H1 (cell line): ENCODE data around the gene INO80. TPM values are rescaled to one million over a fixed set of nuclear protein-coding genes. Genes with fewer than 3 reads are reported as not detected.

Source experiments
- CTCF ChIA-PET: fragments of 300-600 bp; sonication (Branson Sonifier 250); formaldehyde crosslinking; loops from one replicate; lab custom pipeline; 2021; ENCODE audit not compliant: partially characterized antibody; lab: Charles Lee
- POLR2A ChIA-PET: fragments of 300-600 bp; sonication (Branson Sonifier 250); formaldehyde crosslinking; loops from one replicate; lab custom pipeline; 2021; ENCODE audit warnings: inconsistent platforms; ENCODE audit not compliant: partially characterized antibody; lab: Charles Lee
- DNase-seq, 2 experiments: peaks; one replicate each; pipeline versions ENCODE4 v3.0.0 to v3.0.0-alpha.2; 2010 to 2022; ENCODE audit warnings: low spot score in 2 of 2, low read depth in 1 of 2, mixed read lengths in 1 of 2
- FAIRE-seq: peaks from 2 replicates; lab custom pipeline; 2011; peaks lifted over from hg19 to GRCh38; lab: Jason Lieb, UNC
- H2AFZ ChIP-seq: 2 replicates; pipeline ENCODE4 v1.8.1; 2012; ENCODE audit warnings: low read length, inconsistent platforms
- H2AK5ac ChIP-seq: 2 replicates; pipeline ENCODE4 v1.6.1; 2013; ENCODE audit warnings: low read depth, low read length
- H2BK120ac ChIP-seq: replicated peaks from 2 replicates; pipeline ENCODE3; 2013; ENCODE audit warnings: low read depth, low read length, inconsistent platforms
- H2BK12ac ChIP-seq: 2 replicates; pipeline ENCODE4 v1.6.1; 2013; ENCODE audit warnings: low read depth, low read length
- H2BK15ac ChIP-seq: 2 replicates; pipeline ENCODE4 v1.6.1; 2013; ENCODE audit warnings: low read length
- H2BK20ac ChIP-seq: 2 replicates; pipeline ENCODE4 v1.6.1; 2013; ENCODE audit warnings: low read length
- H2BK5ac ChIP-seq: 2 replicates; pipeline ENCODE4 v1.6.1; 2013; ENCODE audit warnings: low read depth, low read length
- H3K14ac ChIP-seq: 2 replicates; pipeline ENCODE4 v1.6.1; 2013; ENCODE audit warnings: inconsistent platforms; ENCODE audit not compliant: insufficient read length
- H3K18ac ChIP-seq: 2 replicates; pipeline ENCODE4 v1.6.1; 2013; ENCODE audit warnings: low read length; ENCODE audit errors: extremely low read depth
- H3K23ac ChIP-seq: 2 replicates; pipeline ENCODE4 v1.6.1; 2013; ENCODE audit warnings: inconsistent platforms; ENCODE audit not compliant: insufficient read length
- H3K23me2 ChIP-seq: 2 replicates; pipeline ENCODE4 v1.6.1; 2013; ENCODE audit warnings: low read depth, low read length
- H3K27ac ChIP-seq: 2 replicates; pipeline ENCODE4 v1.6.1; 2011; ENCODE audit warnings: low read depth, low read length, inconsistent platforms
- H3K27me3 ChIP-seq, 4 experiments: replicated peaks in 1 of 4; 1 replicate in 1 of 4; 2 replicates in 3 of 4; pipeline versions ENCODE4 v1.6.1 to v1.8.1; 2011 to 2013; ENCODE audit warnings: low read length in 3 of 4, mild to moderate bottlenecking in 3 of 4, inconsistent platforms in 2 of 4, mixed read lengths in 2 of 4, moderate library complexity in 1 of 4; ENCODE audit not compliant: control insufficient read depth in 3 of 4, insufficient read depth in 3 of 4; ENCODE audit errors: extremely low read depth in 1 of 4
- H3K36me3 ChIP-seq, 4 experiments: 2 replicates each; pipeline versions ENCODE4 v1.6.1 to v1.8.1; 2011 to 2013; ENCODE audit warnings: mild to moderate bottlenecking in 4 of 4, low read length in 3 of 4, moderate library complexity in 2 of 4, control low read depth in 1 of 4, inconsistent platforms in 1 of 4; ENCODE audit not compliant: insufficient read depth in 4 of 4, control insufficient read depth in 2 of 4
- H3K4ac ChIP-seq: replicated peaks from 2 replicates; pipeline ENCODE3; 2013; ENCODE audit warnings: low read length, low read depth, mixed read lengths, inconsistent platforms; ENCODE audit not compliant: insufficient read length
- H3K4me1 ChIP-seq, 4 experiments: replicated peaks in 1 of 4; 1 replicate in 1 of 4; 2 replicates in 3 of 4; pipeline versions ENCODE4 v1.6.1 to v1.8.1; 2011 to 2013; ENCODE audit warnings: low read length in 3 of 4, inconsistent platforms in 2 of 4, mixed read lengths in 1 of 4; ENCODE audit not compliant: insufficient read depth in 4 of 4, control insufficient read depth in 3 of 4
- H3K4me2 ChIP-seq, 2 experiments: 2 replicates each; pipeline versions ENCODE4 v1.6.1 to v1.8.1; 2011 to 2013; ENCODE audit warnings: low read depth in 2 of 2, low read length in 2 of 2, control low read depth in 1 of 2, inconsistent platforms in 1 of 2, mild to moderate bottlenecking in 1 of 2; ENCODE audit not compliant: insufficient read depth in 1 of 2
- H3K4me3 ChIP-seq, 4 experiments: fragments of 200-600, 300-600 bp in 1 of 4; sonication (generic), shearing (Covaris generic), sonication (Bioruptor Twin) in 1 of 4; 2 replicates each; pipeline versions ENCODE4 v1.5.1 to v1.8.1; 2011 to 2016; ENCODE audit warnings: low read length in 4 of 4, low read depth in 3 of 4, control low read depth in 2 of 4, inconsistent platforms in 2 of 4, mild to moderate bottlenecking in 2 of 4, mixed read lengths in 1 of 4, moderate library complexity in 1 of 4; ENCODE audit not compliant: insufficient read depth in 2 of 4; ENCODE audit errors: extremely low read depth in 1 of 4
- H3K56ac ChIP-seq: replicated peaks from 2 replicates; pipeline ENCODE3; 2013; ENCODE audit warnings: low read depth, mild to moderate bottlenecking, mixed read lengths, low read length, inconsistent platforms; ENCODE audit not compliant: insufficient read length
- H3K79me1 ChIP-seq: 2 replicates; pipeline ENCODE4 v1.6.1; 2013; ENCODE audit warnings: low read depth, low read length, control low read depth
- H3K79me2 ChIP-seq, 2 experiments: 2 replicates each; pipeline versions ENCODE4 v1.6.1 to v1.8.1; 2012 to 2013; ENCODE audit warnings: low read length in 2 of 2, mild to moderate bottlenecking in 2 of 2, inconsistent platforms in 1 of 2; ENCODE audit not compliant: insufficient read depth in 2 of 2, control insufficient read depth in 1 of 2
- H3K9ac ChIP-seq, 4 experiments: replicated peaks in 1 of 4; 1 replicate in 1 of 4; 2 replicates in 3 of 4; pipeline versions ENCODE4 v1.6.1 to v1.8.1; 2011 to 2013; ENCODE audit warnings: low read depth in 3 of 4, low read length in 3 of 4, control low read depth in 2 of 4, mild to moderate bottlenecking in 2 of 4, moderate library complexity in 2 of 4, inconsistent platforms in 1 of 4; ENCODE audit errors: extremely low read depth in 1 of 4
- H3K9me3 ChIP-seq, 2 experiments: 2 replicates each; pipeline versions ENCODE4 v1.6.1 to v1.8.1; 2012 to 2013; ENCODE audit warnings: mild to moderate bottlenecking in 2 of 2, moderate library complexity in 2 of 2, control low read depth in 1 of 2, inconsistent platforms in 1 of 2, low read depth in 1 of 2, low read length in 1 of 2, mixed read lengths in 1 of 2; ENCODE audit not compliant: insufficient read depth in 2 of 2
- H4K20me1 ChIP-seq, 2 experiments: replicated peaks in 1 of 2; 2 replicates each; pipeline versions ENCODE3 to v1.8.1; 2011 to 2013; ENCODE audit warnings: inconsistent platforms in 2 of 2, low read length in 2 of 2, mild to moderate bottlenecking in 1 of 2; ENCODE audit not compliant: insufficient read depth in 2 of 2, control insufficient read depth in 1 of 2
- H4K5ac ChIP-seq: 2 replicates; pipeline ENCODE4 v1.6.1; 2013; ENCODE audit warnings: low read length, low read depth, mixed read lengths, inconsistent platforms; ENCODE audit not compliant: insufficient read length
- H4K8ac ChIP-seq: 2 replicates; pipeline ENCODE4 v1.8.0; 2013; ENCODE audit warnings: mild to moderate bottlenecking, moderate library complexity, low read length, inconsistent platforms; ENCODE audit not compliant: insufficient read depth; ENCODE audit errors: extremely low read depth
- H4K91ac ChIP-seq: replicated peaks from 2 replicates; pipeline ENCODE3; 2013; ENCODE audit warnings: low read length, mixed read lengths, inconsistent platforms; ENCODE audit not compliant: insufficient read length
- ASH2L ChIP-seq: fragments of 200-600, 300-600 bp; sonication (generic); IDR thresholded peaks from one replicate; pipeline ENCODE4 v1.7.1; 2017; ENCODE audit warnings: low read length
- CBX8 ChIP-seq: fragments of 300-800, 300-1000 bp; sonication (generic); IDR thresholded peaks from 2 replicates; pipeline ENCODE4 v1.7.1; 2016; ENCODE audit warnings: low read depth, low read length, borderline replicate concordance
- CTCF ChIP-seq, 3 experiments: IDR thresholded peaks; 1 replicate in 2 of 3; 2 replicates in 1 of 3; pipeline versions ENCODE4 v1.5.1 to v1.6.1; 2011; ENCODE audit warnings: low read length in 3 of 3, mild to moderate bottlenecking in 3 of 3, inconsistent platforms in 2 of 3, low read depth in 1 of 3, moderate library complexity in 1 of 3; ENCODE audit not compliant: insufficient read depth in 1 of 3; ENCODE audit errors: control extremely low read depth in 1 of 3
- GTF2F1 ChIP-seq: IDR thresholded peaks from 2 replicates; pipeline ENCODE4 v1.6.1; 2012; ENCODE audit warnings: low read depth, low read length, improper control_type of control experiment, borderline replicate concordance
- KDM5A ChIP-seq: fragments of 200-600 bp; IDR thresholded peaks from 2 replicates; pipeline ENCODE4 v1.7.1; 2012; ENCODE audit warnings: mild to moderate bottlenecking, low read length, inconsistent platforms, mixed read lengths
- MAFK ChIP-seq: IDR thresholded peaks from 2 replicates; pipeline ENCODE4 v1.6.1; 2012; ENCODE audit warnings: low read depth, mild to moderate bottlenecking, improper control_type of control experiment, low read length
- NANOG ChIP-seq: IDR thresholded peaks from 2 replicates; pipeline ENCODE4 v1.6.1; 2011; ENCODE audit warnings: low read length, low read depth, mild to moderate bottlenecking, inconsistent platforms; ENCODE audit not compliant: insufficient read depth, poor library complexity, severe bottlenecking
- RAD21 ChIP-seq, 2 experiments: IDR thresholded peaks in 1 of 2; conservative IDR thresholded peaks in 1 of 2; 2 replicates each; pipeline ENCODE4 v1.6.1; 2011; ENCODE audit warnings: low read depth in 2 of 2, low read length in 2 of 2, improper control_type of control experiment in 1 of 2, inconsistent platforms in 1 of 2, mild to moderate bottlenecking in 1 of 2, moderate library complexity in 1 of 2
- RBBP5 ChIP-seq: IDR thresholded peaks from 2 replicates; pipeline ENCODE4 v1.7.1; 2012; ENCODE audit warnings: low read depth, mild to moderate bottlenecking, inconsistent platforms, low read length, moderate library complexity, borderline replicate concordance
- WGBS, 2 experiments: shearing (Covaris generic) in 1 of 2; methylation state at CpG; one replicate each; pipeline versions ENCODE4 v1.1.6 to v1.1.7; 2013 to 2015; ENCODE audit warnings: low lambda C conversion rate in 2 of 2, mixed read lengths in 2 of 2, inconsistent platforms in 1 of 2, low coverage in 1 of 2, missing lambda C conversion rate in 1 of 2; ENCODE audit not compliant: insufficient replicate concordance in 2 of 2, insufficient coverage in 1 of 2, insufficient read length in 1 of 2; ENCODE audit errors: extremely low coverage in 1 of 2, missing lambda C conversion rate in 1 of 2; 5-methylcytosine and 5-hydroxymethylcytosine counted together
- polyA plus RNA-seq, 7 experiments: library from polyadenylated mRNA; depleted of rRNA in 3 of 7; stranded (reverse) in 5 of 7; unstranded in 2 of 7; fragments of >200 nt in 5 of 7; fragments of 200-250 nt in 2 of 7; gene quantifications; 1 replicate in 5 of 7; 2 replicates in 1 of 7; 4 replicates in 1 of 7; pipeline versions ENCODE4 v1.2.1 to v1.2.3, GENCODE V29; 2011 to 2013; ENCODE audit warnings: missing spikeins in 2 of 7, mixed read lengths in 2 of 7
- total RNA-seq: library from RNA; stranded (reverse); fragmentation: NEBNext Ultra II Directional; extraction: Animal tissue kit (Norgen Biotek cat#: 25700); gene quantifications from 2 replicates; pipeline ENCODE4 v1.2.1, GENCODE V29; 2021
- TF ChIP-seq, protein P1 (sequence below): IDR thresholded peaks from 2 replicates; pipeline ENCODE4 v1.6.1; 2012; ENCODE audit warnings: inconsistent platforms

The INO80 gene
- total and polyA plus RNA-seq, 2 of the 8 experiments (the other 6 are each of a cell fraction or from before 2014, with no cell fraction given), result 4.3 to 24.5 TPM

GRCh38 chr15:40978562-40978961, 137.5 kb downstream of the INO80 start:
- WGBS, 2 experiments, result 91% methylated on average over 4 of the region's 4 CpGs; no CpG with 5 or more reads in 1 of the 2 experiments
- peaks cover 24 to 57% (median 46%) of the 10 kb centered on the region in 4 experiments for H3K36me3 ChIP-seq
- TF ChIP-seq CBX8 (no peak), CTCF (IDR thresholded peaks at IDR 0.05; ENCODE audit: control extremely low read depth in 1 of 3, insufficient read depth in 1 of 3, low read depth in 1 of 3, low read length in 3 of 3) (no peak), NANOG (no peak), KDM5A (no peak), RAD21 (IDR thresholded peaks at IDR 0.05 in 1 of 2, conservative IDR thresholded peaks at IDR 0.05 in 1 of 2; ENCODE audit: low read depth in 2 of 2, low read length in 2 of 2) (no peak), RBBP5 (no peak), MAFK (no peak), ASH2L (no peak), GTF2F1 (no peak)
- TF ChIP-seq, protein P1, sequence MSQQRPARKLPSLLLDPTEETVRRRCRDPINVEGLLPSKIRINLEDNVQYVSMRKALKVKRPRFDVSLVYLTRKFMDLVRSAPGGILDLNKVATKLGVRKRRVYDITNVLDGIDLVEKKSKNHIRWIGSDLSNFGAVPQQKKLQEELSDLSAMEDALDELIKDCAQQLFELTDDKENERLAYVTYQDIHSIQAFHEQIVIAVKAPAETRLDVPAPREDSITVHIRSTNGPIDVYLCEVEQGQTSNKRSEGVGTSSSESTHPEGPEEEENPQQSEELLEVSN, result no peak

More at GRCh38 chr15:40978562-40978961, 137.5 kb downstream of the INO80 start:
- Histone ChIP-seq H2BK5ac (no peak overlapping the region), H3K4ac (no peak overlapping the region), H3K9me3 (no peaks in the 10 kb centered on the region), H4K5ac (no peak overlapping the region), H2BK15ac (no peak overlapping the region), H3K56ac (no peak overlapping the region), H2AK5ac (no peak overlapping the region), H3K79me2 (no peaks in the 10 kb centered on the region), H3K4me3 (no peak overlapping the region), H3K23ac (no peak overlapping the region), H2BK120ac (no peak overlapping the region), H2BK20ac (no peak overlapping the region), H3K4me1 (no peaks in the 10 kb centered on the region), H3K14ac (no peak overlapping the region), H3K9ac (no peak overlapping the region), H3K27me3 (no peaks in the 10 kb centered on the region), H3K4me2 (no peak overlapping the region), H3K18ac (no peak overlapping the region), H3K23me2 (no peaks in the 10 kb centered on the region), H2BK12ac (no peak overlapping the region), H3K79me1 (no peaks in the 10 kb centered on the region; the same call in 1 of the 2 replicates), H4K20me1 (peaks cover 3 to 4% of the 10 kb centered on the region in 2 experiments), H4K91ac (no peak overlapping the region), H3K27ac (no peak overlapping the region), H2AFZ (no peak overlapping the region), H4K8ac (no peak overlapping the region)
- POLR2A ChIA-PET, result interaction anchor here (0.9 to 1.6 kb wide), 2 partner anchors 20 to 26 kb away, joined by 4 to 6 read pairs; partner anchors contain the start of gene CHAC1
- FAIRE-seq (no peak), DNase-seq (no peak)
- CTCF ChIA-PET, result interaction anchor here (0.8 to 4.4 kb wide), 6 partner anchors 19 to 76 kb away, joined by 3 to 24 read pairs (median 4); no protein-coding TSS in a partner anchor
